ENCODE measurements around the gene HOXC4. TPM values are rescaled to one million over a fixed set of nuclear protein-coding genes. Genes with fewer than 3 reads are reported as not detected.

Gene HOXC4
- total and polyA plus RNA-seq, 10 donors: 0.49 to 2.6 (median 1.4) TPM

DNA sequence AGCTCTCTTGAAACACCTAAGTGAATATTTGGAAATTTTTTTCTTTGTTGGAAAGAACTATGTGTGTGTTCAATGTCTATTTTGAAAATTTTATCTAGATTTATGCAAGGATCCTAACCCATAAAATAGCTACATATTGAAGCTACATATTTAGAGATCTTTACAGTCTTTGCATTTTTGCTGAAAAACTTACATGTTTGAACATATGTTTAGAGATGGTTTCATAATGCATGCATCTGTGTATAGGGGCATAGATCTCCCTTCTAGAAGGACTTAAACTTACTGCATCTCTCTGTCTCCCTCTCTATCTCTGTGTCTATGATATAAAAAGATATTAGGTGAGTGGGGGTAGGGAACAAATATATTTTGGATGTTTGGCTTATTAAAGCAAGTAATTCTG, 8.2 kb upstream of the HOXC4 start:
- Histone ChIP-seq H3K27me3 (replicated peaks in 1 of 7) (peaks cover 0 to 100% (median 63%) of the 10 kb centered on the region in 7 donors), H3K4me1 (peaks cover 3 to 23% (median 10%) of the 10 kb centered on the region in 6 donors), H3K4me3 (no peak overlapping the region), H3K9me3 (no peaks in the 10 kb centered on the region), H3K27ac (no peak overlapping the region), H3K36me3 (no peaks in the 10 kb centered on the region)
- intact Hi-C loops (cut with DNase I; ENCODE audit: low total_unique reads): no loop called here
- TF ChIP-seq POLR2AphosphoS5 (IDR thresholded peaks at IDR 0.05): no peak
- no peak for TF ChIP-seq CTCF (IDR thresholded peaks at IDR 0.05 in 8 of 11, conservative IDR thresholded peaks at IDR 0.05 in 3 of 11)
- TF ChIP-seq POLR2A (IDR thresholded peaks at IDR 0.05): no peak
- DNase-seq: no peak

GRCh38 chr12:54045868-54046521, 7.6 kb upstream of the HOXC4 start:
- DNase-seq: peak; percentile 30
- WGBS, 5 donors: 36 to 51% (median 38%) methylated on average over 16 of the region's 16 CpGs
- no peaks in the 10 kb centered on the region for H3K36me3 ChIP-seq
- no peaks in the 10 kb centered on the region for H3K9me3 ChIP-seq
- intact Hi-C loops (cut with DNase I; ENCODE audit: low total_unique reads): no loop called here
- TF ChIP-seq CTCF (IDR thresholded peaks at IDR 0.05 in 8 of 11, conservative IDR thresholded peaks at IDR 0.05 in 3 of 11): no peak
- TF ChIP-seq POLR2A (IDR thresholded peaks at IDR 0.05): no peak
- no peak for TF ChIP-seq POLR2AphosphoS5 (IDR thresholded peaks at IDR 0.05)
- H3K27me3 ChIP-seq (replicated peaks in 1 of 7): peaks cover 0 to 100% (median 69%) of the 10 kb centered on the region in 7 donors
- H3K4me1 ChIP-seq: peaks cover 3 to 26% (median 10%) of the 10 kb centered on the region in 6 donors
- no peak overlapping the region for H3K4me3 ChIP-seq
- H3K27ac ChIP-seq: no peak overlapping the region

GRCh38 chr12:54046809-54047159, 6.9 kb upstream of the HOXC4 start:
- intact Hi-C loops (cut with DNase I; ENCODE audit: low total_unique reads): no loop called here
- WGBS, 5 donors: 13 to 28% (median 18%) methylated on average over 20 to 27 of the region's 27 CpGs
- Histone ChIP-seq H3K4me3 (peak overlapping the region in 2 of 8 donors; percentile 28 to 46), H3K27me3 (replicated peaks in 1 of 7) (peaks cover under 1 to 100% (median 76%) of the 10 kb centered on the region in 7 donors), H3K36me3 (no peaks in the 10 kb centered on the region), H3K4me1 (peaks cover 3 to 32% (median 13%) of the 10 kb centered on the region in 6 donors), H3K27ac (no peak overlapping the region), H3K9me3 (no peaks in the 10 kb centered on the region)
- TF ChIP-seq POLR2A (IDR thresholded peaks at IDR 0.05): no peak
- TF ChIP-seq POLR2AphosphoS5 (IDR thresholded peaks at IDR 0.05): no peak
- TF ChIP-seq CTCF (IDR thresholded peaks at IDR 0.05 in 8 of 11, conservative IDR thresholded peaks at IDR 0.05 in 3 of 11): no peak
- peak; percentile 62 for DNase-seq

GRCh38 chr12:54047160-54047963, 6.3 kb upstream of the HOXC4 start:
- peak; percentile 47 for DNase-seq
- peaks cover 4 to 38% (median 18%) of the 10 kb centered on the region in 6 donors for H3K4me1 ChIP-seq
- TF ChIP-seq CTCF (IDR thresholded peaks at IDR 0.05 in 8 of 11, conservative IDR thresholded peaks at IDR 0.05 in 3 of 11): no peak
- no peak for TF ChIP-seq POLR2A (IDR thresholded peaks at IDR 0.05)
- no peak for TF ChIP-seq POLR2AphosphoS5 (IDR thresholded peaks at IDR 0.05)
- H3K36me3 ChIP-seq: no peaks in the 10 kb centered on the region
- H3K4me3 ChIP-seq: peak overlapping the region in 4 of 8 donors; percentile 8 to 46 (median 21)
- 7 to 24% (median 8%) methylated on average over 47 to 61 of the region's 61 CpGs for WGBS, 5 donors
- H3K27me3 ChIP-seq (replicated peaks in 1 of 7): peaks cover 6 to 100% (median 82%) of the 10 kb centered on the region in 7 donors
- intact Hi-C loops (cut with DNase I; ENCODE audit: low total_unique reads): no loop called here
- no peak overlapping the region for H3K27ac ChIP-seq
- H3K9me3 ChIP-seq: no peaks in the 10 kb centered on the region

All from spleen (tissue), 11 donors.